ENCODE data around the gene SETX.
"Not testable (repeated sequence)": the region's sequence is repeated elsewhere in the genome, so short reads cannot be mapped to it uniquely, and the experiment has no call there.

SETX gene

GRCh38 chr9:132288361-132288760 is 66.4 kb downstream of the SETX start:
- H3K27me3 Mint-ChIP-seq (ENCODE audit: low read depth), result no peaks in the 10 kb centered on the region
- TF ChIP-seq, protein P1, sequence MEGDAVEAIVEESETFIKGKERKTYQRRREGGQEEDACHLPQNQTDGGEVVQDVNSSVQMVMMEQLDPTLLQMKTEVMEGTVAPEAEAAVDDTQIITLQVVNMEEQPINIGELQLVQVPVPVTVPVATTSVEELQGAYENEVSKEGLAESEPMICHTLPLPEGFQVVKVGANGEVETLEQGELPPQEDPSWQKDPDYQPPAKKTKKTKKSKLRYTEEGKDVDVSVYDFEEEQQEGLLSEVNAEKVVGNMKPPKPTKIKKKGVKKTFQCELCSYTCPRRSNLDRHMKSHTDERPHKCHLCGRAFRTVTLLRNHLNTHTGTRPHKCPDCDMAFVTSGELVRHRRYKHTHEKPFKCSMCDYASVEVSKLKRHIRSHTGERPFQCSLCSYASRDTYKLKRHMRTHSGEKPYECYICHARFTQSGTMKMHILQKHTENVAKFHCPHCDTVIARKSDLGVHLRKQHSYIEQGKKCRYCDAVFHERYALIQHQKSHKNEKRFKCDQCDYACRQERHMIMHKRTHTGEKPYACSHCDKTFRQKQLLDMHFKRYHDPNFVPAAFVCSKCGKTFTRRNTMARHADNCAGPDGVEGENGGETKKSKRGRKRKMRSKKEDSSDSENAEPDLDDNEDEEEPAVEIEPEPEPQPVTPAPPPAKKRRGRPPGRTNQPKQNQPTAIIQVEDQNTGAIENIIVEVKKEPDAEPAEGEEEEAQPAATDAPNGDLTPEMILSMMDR (IDR thresholded peaks at IDR 0.05; ENCODE audit: unreplicated experiment in 3 of 3), result no peak
- peaks cover 48% of the 10 kb centered on the region for H3K36me3 Mint-ChIP-seq (ENCODE audit: low read depth)
- H3K4me1 Mint-ChIP-seq, result peaks cover 12% of the 10 kb centered on the region
- no peak overlapping the region for H3K4me3 Mint-ChIP-seq
- no peaks in the 10 kb centered on the region for H3K9me3 Mint-ChIP-seq
- H3K27ac Mint-ChIP-seq, result peak overlapping the region; percentile 64 to 91 (median 65)

- Mint-ChIP-seq H3K9me3 (no peaks in the 10 kb centered on the region), H3K27ac (peak overlapping the region in 1 of 3 experiments; percentile 41), H3K27me3 (ENCODE audit: low read depth) (no peaks in the 10 kb centered on the region)
These were observed 67.5 kb downstream of the SETX start for GRCh38 chr9:132287256-132287760.

GRCh38 chr9:132283863-132284262 is 70.9 kb downstream of the SETX start:
- Mint-ChIP-seq H3K27me3 (ENCODE audit: low read depth) (no peaks in the 10 kb centered on the region), H3K4me1 (peaks cover 7% of the 10 kb centered on the region), H3K4me3 (no peak overlapping the region)

More at GRCh38 chr9:132287256-132287760, 67.5 kb downstream of the SETX start:
- no peak overlapping the region for H3K4me3 Mint-ChIP-seq
- H3K4me1 Mint-ChIP-seq, result peaks cover 12% of the 10 kb centered on the region
- peaks cover 51% of the 10 kb centered on the region for H3K36me3 Mint-ChIP-seq (ENCODE audit: low read depth)
- TF ChIP-seq, protein P1 (IDR thresholded peaks at IDR 0.05; ENCODE audit: unreplicated experiment in 3 of 3), result no peak

GRCh38 chr9:132283165-132283564 is 71.6 kb downstream of the SETX start:
- Mint-ChIP-seq H3K27ac (no peak overlapping the region), H3K27me3 (ENCODE audit: low read depth) (no peaks in the 10 kb centered on the region), H3K36me3 (ENCODE audit: low read depth) (peaks cover 69% of the 10 kb centered on the region), H3K4me1 (no peaks in the 10 kb centered on the region), H3K9me3 (no peaks in the 10 kb centered on the region), H3K4me3 (no peak overlapping the region)
- TF ChIP-seq, protein P1 (IDR thresholded peaks at IDR 0.05; ENCODE audit: unreplicated experiment in 3 of 3), result no peak

More at GRCh38 chr9:132283863-132284262, 70.9 kb downstream of the SETX start:
- Mint-ChIP-seq H3K9me3 (no peaks in the 10 kb centered on the region), H3K27ac (peak overlapping the region in 1 of 3 experiments; percentile 44), H3K36me3 (ENCODE audit: low read depth) (peaks cover 68% of the 10 kb centered on the region)
- TF ChIP-seq, protein P1 (IDR thresholded peaks at IDR 0.05; ENCODE audit: unreplicated experiment in 3 of 3), result no peak

- no peaks in the 10 kb centered on the region for H3K9me3 Mint-ChIP-seq
- TF ChIP-seq, protein P1 (IDR thresholded peaks at IDR 0.05; ENCODE audit: unreplicated experiment in 3 of 3), result no peak
- H3K36me3 Mint-ChIP-seq (ENCODE audit: low read depth), result peaks cover 84% of the 10 kb centered on the region
- H3K4me3 Mint-ChIP-seq, result no peak overlapping the region
- H3K27ac Mint-ChIP-seq, result no peak overlapping the region
- no peaks in the 10 kb centered on the region for H3K27me3 Mint-ChIP-seq (ENCODE audit: low read depth)
- H3K4me1 Mint-ChIP-seq, result no peaks in the 10 kb centered on the region
These were observed 79.9 kb downstream of the SETX start for GRCh38 chr9:132274861-132275260.

- H3K27me3 Mint-ChIP-seq (ENCODE audit: low read depth); H3K9me3 Mint-ChIP-seq; H3K4me3 Mint-ChIP-seq; H3K27ac Mint-ChIP-seq; H3K4me1 Mint-ChIP-seq: not testable (repeated sequence)
- H3K36me3 Mint-ChIP-seq (ENCODE audit: low read depth), result peaks cover 57% of the 10 kb centered on the region
These were observed 84.9 kb downstream of the SETX start for GRCh38 chr9:132269704-132270516.
